HG02943 (cell line): ENCODE data around the gene CACNA2D4.

ENCODE experiments used
- ATAC-seq: cut with Tn5 transposase; IDR thresholded peaks from one replicate; pipeline ENCODE4 v1.9.1; 2021; ENCODE audit warnings: mild to moderate bottlenecking, low read depth, moderate library complexity; ENCODE audit not compliant: unreplicated experiment

CACNA2D4 gene

GRCh38 chr12:1873531-1874510 is 44.6 kb downstream of the CACNA2D4 start:
- no peak for ATAC-seq

GRCh38 chr12:1872448-1872847 is 46.0 kb downstream of the CACNA2D4 start:
- no peak for ATAC-seq

DNA sequence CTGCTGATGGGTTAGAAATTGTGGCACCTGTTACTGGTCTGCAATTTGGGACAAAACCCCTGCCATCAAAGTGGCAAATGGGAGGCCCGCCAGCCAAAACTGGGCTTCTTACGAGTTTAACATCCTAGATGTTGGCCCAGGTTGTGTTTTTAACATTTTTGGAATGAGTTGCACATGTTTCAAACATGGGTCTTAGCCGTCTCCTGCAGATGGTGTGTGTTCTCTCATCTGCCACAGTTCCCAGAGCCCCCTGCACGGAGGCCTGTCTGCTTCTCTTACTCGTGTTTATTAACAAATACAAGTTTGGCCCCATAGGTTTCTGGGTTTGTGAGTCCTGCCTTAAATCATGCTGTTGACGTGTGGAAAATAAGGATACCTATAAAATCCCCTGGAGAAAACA is 46.5 kb downstream of the CACNA2D4 start:
- no peak for ATAC-seq

DNA sequence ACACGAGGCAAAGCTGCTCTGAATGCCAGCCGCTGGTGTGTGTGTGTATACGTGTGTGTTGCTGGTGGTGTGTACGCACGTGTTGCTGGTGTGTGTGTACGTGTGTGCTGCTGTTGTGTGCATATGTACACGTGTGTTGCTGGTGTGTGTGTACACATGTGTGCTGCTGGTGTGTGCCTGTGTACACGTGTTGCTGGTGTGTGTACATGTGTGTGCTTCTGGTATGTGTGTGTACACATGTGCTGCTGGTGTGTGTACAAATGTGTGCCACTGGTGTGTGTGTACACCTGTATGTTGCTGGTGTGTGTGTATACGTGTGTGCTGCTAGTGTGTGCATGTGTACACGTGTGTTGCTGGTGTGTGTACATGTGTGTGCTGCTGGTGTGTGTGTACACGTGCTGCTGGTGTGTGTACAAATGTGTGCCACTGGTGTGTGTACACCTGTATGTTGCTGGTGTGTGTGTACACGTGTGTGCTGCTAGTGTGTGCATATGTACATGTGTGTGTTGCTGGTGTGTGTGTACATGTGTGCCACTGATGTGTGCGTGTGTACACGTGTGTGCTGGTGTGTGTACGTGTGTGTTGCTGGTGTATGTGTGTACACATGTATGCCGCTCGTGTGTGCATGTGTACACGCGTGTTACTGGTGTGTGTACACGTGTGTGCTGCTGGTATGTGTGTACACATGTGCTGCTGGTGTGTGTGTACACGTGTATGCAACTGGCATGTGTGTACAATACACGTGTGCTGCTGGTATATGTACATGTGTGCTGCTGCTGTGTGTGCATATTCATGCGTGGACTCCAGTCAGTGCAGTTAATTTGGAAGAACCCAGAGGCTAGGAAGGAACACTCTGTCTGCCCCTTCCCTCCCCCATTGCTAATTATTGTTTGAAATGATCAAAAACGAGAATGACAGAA is 47.2 kb downstream of the CACNA2D4 start:
- no peak for ATAC-seq

- no peak for ATAC-seq
These were observed 48.4 kb downstream of the CACNA2D4 start for GRCh38 chr12:1870086-1870485.

DNA sequence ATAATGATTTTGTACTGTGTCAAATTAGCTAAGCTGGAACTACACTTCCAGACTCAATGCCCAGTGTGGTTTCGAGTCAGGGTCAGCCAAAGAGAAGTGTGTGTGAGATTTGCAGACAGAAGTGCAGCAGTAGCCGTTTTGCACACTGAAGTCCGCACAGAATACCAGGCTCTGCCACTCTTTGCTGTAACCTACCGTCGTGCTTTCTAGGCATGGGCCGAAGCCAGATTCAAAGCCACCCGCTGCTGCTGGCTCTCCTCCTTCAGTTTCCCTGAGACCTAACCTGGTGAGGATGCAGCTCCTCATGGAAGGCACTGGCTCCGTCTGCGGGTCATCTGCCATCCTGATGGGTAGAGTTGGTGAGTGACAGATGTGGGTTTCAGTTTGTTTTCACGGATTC is 49.3 kb downstream of the CACNA2D4 start:
- no peak for ATAC-seq

GRCh38 chr12:1865284-1865866 is 53.1 kb downstream of the CACNA2D4 start:
- ATAC-seq, result no peak

GRCh38 chr12:1864867-1865266 is 53.6 kb downstream of the CACNA2D4 start:
- ATAC-seq, result no peak

GRCh38 chr12:1864456-1864855 is 54.0 kb downstream of the CACNA2D4 start:
- no peak for ATAC-seq

- ATAC-seq, result no peak
These were observed 54.6 kb downstream of the CACNA2D4 start for GRCh38 chr12:1863823-1864222.

- ATAC-seq, result no peak
These were observed 55.5 kb downstream of the CACNA2D4 start for GRCh38 chr12:1862973-1863372.

DNA sequence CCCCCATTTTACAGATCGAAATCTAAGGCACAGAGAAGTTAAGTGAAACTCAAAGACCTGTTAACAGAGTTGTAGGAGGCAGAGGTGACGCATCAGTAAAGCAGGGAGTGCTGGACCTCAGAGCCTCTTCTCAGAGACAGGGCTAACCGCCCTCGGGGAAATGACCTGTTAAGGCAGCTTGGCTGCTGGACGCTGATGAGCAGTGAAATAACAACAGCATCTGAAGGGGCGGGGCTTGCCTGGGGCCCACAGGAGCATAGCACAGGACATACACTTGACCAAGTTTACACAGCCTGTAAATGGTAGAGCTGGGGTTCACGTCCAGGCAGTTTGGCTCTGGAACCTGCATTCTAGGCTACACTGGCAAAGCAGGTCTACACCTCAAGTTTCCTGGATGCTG is 58.8 kb downstream of the CACNA2D4 start:
- ATAC-seq, result no peak

DNA sequence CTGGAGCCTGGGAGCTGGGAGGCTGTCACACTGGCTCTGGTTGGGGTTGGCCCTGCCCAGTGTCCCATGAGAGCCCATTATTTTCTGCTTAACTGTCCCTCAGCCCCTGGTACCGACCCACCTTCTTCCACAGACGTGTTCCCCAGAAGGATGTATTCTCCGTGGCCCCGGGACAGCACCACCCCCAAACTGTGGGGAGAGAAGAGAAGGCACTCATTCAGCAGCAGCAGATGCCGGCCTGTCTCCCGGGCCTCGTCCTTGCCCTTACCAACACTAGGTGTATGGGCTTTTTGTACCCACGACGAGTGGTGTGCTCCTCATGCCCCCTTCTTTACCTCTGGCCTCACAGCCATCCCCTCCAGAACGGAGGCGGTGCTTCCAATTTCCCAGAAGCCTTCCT is 60.0 kb downstream of the CACNA2D4 start:
- no peak for ATAC-seq

- ATAC-seq, result no peak
These were observed 60.6 kb downstream of the CACNA2D4 start for GRCh38 chr12:1857821-1858220.

GRCh38 chr12:1857086-1857485 is 61.4 kb downstream of the CACNA2D4 start:
- ATAC-seq, result no peak

GRCh38 chr12:1855241-1855640 is 63.2 kb downstream of the CACNA2D4 start:
- no peak for ATAC-seq

DNA sequence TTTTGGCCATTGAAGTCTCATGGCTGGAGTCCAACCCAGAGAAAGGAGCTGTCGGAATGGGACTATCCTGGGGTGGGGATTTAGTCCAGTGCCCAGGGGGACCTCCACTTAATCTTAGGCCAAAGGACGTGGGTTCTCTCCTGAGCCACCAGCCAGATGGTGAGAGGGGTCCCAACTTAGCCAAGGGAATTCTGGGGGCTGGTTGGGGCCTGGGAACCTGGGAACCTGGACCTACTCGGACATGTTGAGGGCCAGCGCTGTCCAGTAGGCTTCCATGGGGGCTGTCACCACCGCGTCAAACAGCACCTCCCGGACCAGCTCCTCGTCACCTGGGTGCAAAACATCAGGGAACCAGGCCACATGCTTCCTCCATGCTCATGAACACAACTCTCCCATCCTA is 64.7 kb downstream of the CACNA2D4 start:
- ATAC-seq, result no peak

GRCh38 chr12:1852076-1852475 is 66.4 kb downstream of the CACNA2D4 start:
- no peak for ATAC-seq

GRCh38 chr12:1851151-1851701 is 67.2 kb downstream of the CACNA2D4 start:
- no peak for ATAC-seq

DNA sequence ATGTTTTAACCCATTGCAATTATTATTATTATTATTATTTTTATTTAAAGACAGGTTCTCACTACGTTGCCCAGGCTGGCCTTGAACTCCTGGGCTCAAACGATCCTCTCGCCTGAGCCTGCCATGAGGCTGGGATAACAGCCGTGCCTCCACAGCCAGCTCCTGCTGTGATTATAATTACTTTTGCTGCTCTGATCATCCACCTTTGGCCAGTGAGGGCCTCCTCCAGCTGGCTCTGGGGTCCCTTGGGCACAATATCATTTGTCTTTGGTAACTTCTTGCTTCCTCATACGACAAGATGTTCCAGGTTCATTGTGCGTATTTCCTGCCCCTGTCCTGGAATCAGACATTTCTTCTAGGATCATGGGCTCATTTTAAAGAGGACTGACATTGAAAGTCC is 69.7 kb downstream of the CACNA2D4 start:
- ATAC-seq, result no peak

GRCh38 chr12:1848146-1848545 is 70.3 kb downstream of the CACNA2D4 start:
- no peak for ATAC-seq
